ENCODE data around the gene SLC44A5.
"Not testable (repeated sequence)": the region's sequence is repeated elsewhere in the genome, so short reads cannot be mapped to it uniquely, and the experiment has no call there.

SLC44A5 gene

GRCh38 chr1:75354267-75354666 is 256.6 kb downstream of the SLC44A5 start:
- not testable (repeated sequence) for DNase-seq

- DNase-seq, result no peak
Observed at GRCh38 chr1:75353051-75353450, 257.9 kb downstream of the SLC44A5 start.

GRCh38 chr1:75345538-75346292 is 265.2 kb downstream of the SLC44A5 start:
- no peak for DNase-seq

GRCh38 chr1:75342786-75343185 is 268.1 kb downstream of the SLC44A5 start:
- peak; percentile 86 for DNase-seq

- DNase-seq, result no peak
Observed at GRCh38 chr1:75341537-75341936, 269.4 kb downstream of the SLC44A5 start.

- peak; percentile 76 for DNase-seq
Observed at GRCh38 chr1:75338616-75339483, 272.1 kb downstream of the SLC44A5 start.

- no peak for DNase-seq
Observed at GRCh38 chr1:75334876-75335389, 276.0 kb downstream of the SLC44A5 start.

- no peak for DNase-seq
Observed at GRCh38 chr1:75330624-75331023, 280.3 kb downstream of the SLC44A5 start.

GRCh38 chr1:75328691-75329090 is 282.2 kb downstream of the SLC44A5 start:
- no peak for DNase-seq

- DNase-seq, result no peak
Observed at GRCh38 chr1:75327395-75327794, 283.5 kb downstream of the SLC44A5 start.

- DNase-seq, result no peak
Observed at GRCh38 chr1:75317976-75318375, 292.9 kb downstream of the SLC44A5 start.

GRCh38 chr1:75316230-75316629 is 294.7 kb downstream of the SLC44A5 start:
- no peak for DNase-seq

- DNase-seq, result no peak
Observed at GRCh38 chr1:75312620-75313019, 298.3 kb downstream of the SLC44A5 start.

GRCh38 chr1:75310067-75310466 is 300.8 kb downstream of the SLC44A5 start:
- no peak for DNase-seq

GRCh38 chr1:75308365-75308764 is 302.5 kb downstream of the SLC44A5 start:
- peak; percentile 48 for DNase-seq

GRCh38 chr1:75305061-75305460 is 305.9 kb downstream of the SLC44A5 start:
- DNase-seq, result no peak

GRCh38 chr1:75293270-75293669 is 317.6 kb downstream of the SLC44A5 start:
- DNase-seq, result no peak

- DNase-seq, result no peak
Observed at GRCh38 chr1:75292013-75292412, 318.9 kb downstream of the SLC44A5 start.

GRCh38 chr1:75276385-75276784 is 334.5 kb downstream of the SLC44A5 start:
- DNase-seq, result no peak

GRCh38 chr1:75275631-75276030 is 335.3 kb downstream of the SLC44A5 start:
- no peak for DNase-seq

GRCh38 chr1:75274920-75275506 is 335.9 kb downstream of the SLC44A5 start:
- no peak for DNase-seq

- peak; percentile 10 for DNase-seq
Observed at GRCh38 chr1:75273110-75273509, 337.8 kb downstream of the SLC44A5 start.

- DNase-seq, result peak; percentile 75
Observed at GRCh38 chr1:75265792-75266191, 345.1 kb downstream of the SLC44A5 start.

Measured in NCI-H748 treated with DMSO at 0.1 percent for 48 hours (cell line).